ENCODE results near the gene MYO1H.

DNA sequence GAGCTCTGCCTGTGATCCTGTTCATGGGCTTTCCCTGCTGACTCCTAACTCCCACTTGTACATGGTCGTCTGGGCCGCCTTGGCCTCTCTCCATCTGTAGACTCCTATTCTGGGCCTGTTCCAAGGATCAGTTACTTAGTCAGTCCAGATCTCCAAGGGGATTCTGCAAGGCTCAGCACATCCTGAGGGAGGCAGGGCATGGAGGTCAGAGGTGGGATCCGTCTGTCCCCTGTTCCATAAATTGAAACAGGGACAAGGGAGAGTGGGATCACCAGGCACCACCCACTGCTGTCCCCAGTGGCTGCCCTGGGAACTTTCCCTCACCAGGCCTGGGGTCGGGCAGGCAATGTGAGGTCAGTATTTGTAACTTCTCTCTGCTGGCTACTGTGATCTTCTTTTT is 85.9 kb downstream of the MYO1H start:
- TF ChIP-seq CTCF (IDR thresholded peaks at IDR 0.05) (peak; percentile 49), EZH2phosphoT487 (IDR thresholded peaks at IDR 0.05) (no peak)

All from neural progenitor cell (in vitro differentiated cells).